ENCODE measurements around the gene KCNH8. TPM values are rescaled to one million over a fixed set of nuclear protein-coding genes. Genes with fewer than 3 reads are reported as not detected.

The KCNH8 gene
- total RNA-seq, 2 experiments from 2014 or later, result not detected

GRCh38 chr3:19348500-19348899, 200.2 kb downstream of the KCNH8 start:
- no peak overlapping the region for H3K4me3 Mint-ChIP-seq
- H3K27ac Mint-ChIP-seq, result no peak overlapping the region
- ChIA-PET CTCF (interaction anchor here (0.6 to 3.3 kb wide), 9 partner anchors 8 to 522 kb away, joined by 3 to 41 read pairs (median 4); no protein-coding TSS in a partner anchor), POLR2A (no interaction called here)
- intact Hi-C loops (cut with micrococcal nuclease), result loop anchor here (2.0 to 5.0 kb wide), 3 partner anchors 194 to 518 kb away; no protein-coding TSS in a partner anchor
- H3K36me3 Mint-ChIP-seq, result no peaks in the 10 kb centered on the region
- no peaks in the 10 kb centered on the region for H3K27me3 Mint-ChIP-seq
- DNase-seq, result no peak
- H3K4me1 Mint-ChIP-seq (ENCODE audit: low read depth), result no peaks in the 10 kb centered on the region
- no peaks in the 10 kb centered on the region for H3K9me3 Mint-ChIP-seq

GRCh38 chr3:19348941-19349564, 200.7 kb downstream of the KCNH8 start:
- H3K9me3 Mint-ChIP-seq, result no peaks in the 10 kb centered on the region
- H3K27ac Mint-ChIP-seq, result no peak overlapping the region
- CTCF ChIA-PET, result interaction anchor here (0.6 to 3.3 kb wide), 11 partner anchors 8 to 522 kb away, joined by 3 to 41 read pairs (median 4); no protein-coding TSS in a partner anchor
- POLR2A ChIA-PET, result no interaction called here
- intact Hi-C loops (cut with micrococcal nuclease), result loop anchor here (2.0 to 5.0 kb wide), 3 partner anchors 194 to 518 kb away; no protein-coding TSS in a partner anchor
- H3K27me3 Mint-ChIP-seq, result no peaks in the 10 kb centered on the region
- no peak overlapping the region for H3K4me3 Mint-ChIP-seq
- no peaks in the 10 kb centered on the region for H3K4me1 Mint-ChIP-seq (ENCODE audit: low read depth)
- no peak for DNase-seq
- no peaks in the 10 kb centered on the region for H3K36me3 Mint-ChIP-seq

- H3K27ac Mint-ChIP-seq, result no peak overlapping the region
- ChIA-PET POLR2A (no interaction called here), CTCF (no interaction called here)
- H3K4me3 Mint-ChIP-seq, result no peak overlapping the region
- H3K36me3 Mint-ChIP-seq, result no peaks in the 10 kb centered on the region
- no peak for DNase-seq
- no peaks in the 10 kb centered on the region for H3K27me3 Mint-ChIP-seq
- no peaks in the 10 kb centered on the region for H3K9me3 Mint-ChIP-seq
- intact Hi-C loops (cut with micrococcal nuclease), result no loop called here
- no peaks in the 10 kb centered on the region for H3K4me1 Mint-ChIP-seq (ENCODE audit: low read depth)
These were observed 209.6 kb downstream of the KCNH8 start for GRCh38 chr3:19357947-19358346.

GRCh38 chr3:19363071-19363470, 214.8 kb downstream of the KCNH8 start:
- no peaks in the 10 kb centered on the region for H3K4me1 Mint-ChIP-seq (ENCODE audit: low read depth)
- intact Hi-C loops (cut with micrococcal nuclease), result no loop called here
- no peaks in the 10 kb centered on the region for H3K9me3 Mint-ChIP-seq
- H3K27ac Mint-ChIP-seq, result no peak overlapping the region
- H3K4me3 Mint-ChIP-seq, result no peak overlapping the region
- H3K36me3 Mint-ChIP-seq, result no peaks in the 10 kb centered on the region
- POLR2A ChIA-PET, result no interaction called here
- CTCF ChIA-PET, result interaction anchor here (1.4 kb wide), 1 partner anchor 14 kb away, joined by 5 read pairs; no protein-coding TSS in a partner anchor
- DNase-seq, result no peak
- H3K27me3 Mint-ChIP-seq, result no peaks in the 10 kb centered on the region

- intact Hi-C loops (cut with micrococcal nuclease), result no loop called here
- Mint-ChIP-seq H3K27ac (no peak overlapping the region), H3K4me3 (no peak overlapping the region), H3K4me1 (ENCODE audit: low read depth) (no peaks in the 10 kb centered on the region), H3K36me3 (no peaks in the 10 kb centered on the region), H3K9me3 (no peaks in the 10 kb centered on the region), H3K27me3 (no peaks in the 10 kb centered on the region)
- ChIA-PET POLR2A (no interaction called here), CTCF (interaction anchor here (1.2 kb wide), 1 partner anchor 15 kb away, joined by 4 read pairs; no protein-coding TSS in a partner anchor)
- no peak for DNase-seq
These were observed 215.8 kb downstream of the KCNH8 start for GRCh38 chr3:19364148-19364547.

- Mint-ChIP-seq H3K36me3 (no peaks in the 10 kb centered on the region), H3K4me3 (no peak overlapping the region), H3K4me1 (ENCODE audit: low read depth) (no peaks in the 10 kb centered on the region), H3K27ac (no peak overlapping the region), H3K9me3 (no peaks in the 10 kb centered on the region), H3K27me3 (no peaks in the 10 kb centered on the region)
- ChIA-PET POLR2A (no interaction called here), CTCF (no interaction called here)
- intact Hi-C loops (cut with micrococcal nuclease), result no loop called here
- DNase-seq, result no peak
These were observed 217.2 kb downstream of the KCNH8 start for GRCh38 chr3:19365471-19365870.

- no peak overlapping the region for H3K4me3 Mint-ChIP-seq
- no peaks in the 10 kb centered on the region for H3K27me3 Mint-ChIP-seq
- H3K4me1 Mint-ChIP-seq (ENCODE audit: low read depth), result no peaks in the 10 kb centered on the region
- no peak overlapping the region for H3K27ac Mint-ChIP-seq
- ChIA-PET POLR2A (no interaction called here), CTCF (no interaction called here)
- DNase-seq, result no peak
- intact Hi-C loops (cut with micrococcal nuclease), result no loop called here
- no peaks in the 10 kb centered on the region for H3K36me3 Mint-ChIP-seq
- peaks cover 2% of the 10 kb centered on the region for H3K9me3 Mint-ChIP-seq
These were observed 236.6 kb downstream of the KCNH8 start for GRCh38 chr3:19384868-19385267.

GRCh38 chr3:19392150-19392549, 243.8 kb downstream of the KCNH8 start:
- Mint-ChIP-seq H3K4me3 (no peak overlapping the region), H3K27me3 (no peaks in the 10 kb centered on the region), H3K27ac (no peak overlapping the region), H3K9me3 (no peaks in the 10 kb centered on the region), H3K4me1 (ENCODE audit: low read depth) (no peaks in the 10 kb centered on the region), H3K36me3 (no peaks in the 10 kb centered on the region)
- ChIA-PET POLR2A (no interaction called here), CTCF (no interaction called here)
- no peak for DNase-seq
- intact Hi-C loops (cut with micrococcal nuclease), result no loop called here

- intact Hi-C loops (cut with micrococcal nuclease), result no loop called here
- no peaks in the 10 kb centered on the region for H3K4me1 Mint-ChIP-seq (ENCODE audit: low read depth)
- no peaks in the 10 kb centered on the region for H3K27me3 Mint-ChIP-seq
- ChIA-PET POLR2A (no interaction called here), CTCF (no interaction called here)
- no peak overlapping the region for H3K27ac Mint-ChIP-seq
- no peaks in the 10 kb centered on the region for H3K36me3 Mint-ChIP-seq
- no peak overlapping the region for H3K4me3 Mint-ChIP-seq
- no peak for DNase-seq
- H3K9me3 Mint-ChIP-seq, result no peaks in the 10 kb centered on the region
These were observed 246.6 kb downstream of the KCNH8 start for GRCh38 chr3:19394946-19395345.

GRCh38 chr3:19396726-19397125, 248.4 kb downstream of the KCNH8 start:
- no peak overlapping the region for H3K4me3 Mint-ChIP-seq
- DNase-seq, result no peak
- no peaks in the 10 kb centered on the region for H3K36me3 Mint-ChIP-seq
- intact Hi-C loops (cut with micrococcal nuclease), result no loop called here
- POLR2A ChIA-PET, result no interaction called here
- H3K27ac Mint-ChIP-seq, result no peak overlapping the region
- H3K27me3 Mint-ChIP-seq, result no peaks in the 10 kb centered on the region
- H3K4me1 Mint-ChIP-seq (ENCODE audit: low read depth), result no peaks in the 10 kb centered on the region
- no peaks in the 10 kb centered on the region for H3K9me3 Mint-ChIP-seq
- CTCF ChIA-PET, result no interaction called here

GRCh38 chr3:19399356-19399755, 251.0 kb downstream of the KCNH8 start:
- Mint-ChIP-seq H3K27ac (no peak overlapping the region), H3K36me3 (no peaks in the 10 kb centered on the region), H3K4me1 (ENCODE audit: low read depth) (no peaks in the 10 kb centered on the region), H3K4me3 (no peak overlapping the region), H3K9me3 (no peaks in the 10 kb centered on the region), H3K27me3 (no peaks in the 10 kb centered on the region)
- DNase-seq, result no peak
- intact Hi-C loops (cut with micrococcal nuclease), result no loop called here
- ChIA-PET POLR2A (no interaction called here), CTCF (no interaction called here)

GRCh38 chr3:19399836-19400235, 251.5 kb downstream of the KCNH8 start:
- no peaks in the 10 kb centered on the region for H3K27me3 Mint-ChIP-seq
- no peak for DNase-seq
- no peak overlapping the region for H3K27ac Mint-ChIP-seq
- POLR2A ChIA-PET, result no interaction called here
- intact Hi-C loops (cut with micrococcal nuclease), result no loop called here
- H3K36me3 Mint-ChIP-seq, result no peaks in the 10 kb centered on the region
- no peaks in the 10 kb centered on the region for H3K4me1 Mint-ChIP-seq (ENCODE audit: low read depth)
- H3K4me3 Mint-ChIP-seq, result no peak overlapping the region
- CTCF ChIA-PET, result no interaction called here
- no peaks in the 10 kb centered on the region for H3K9me3 Mint-ChIP-seq

GRCh38 chr3:19420159-19420558, 271.8 kb downstream of the KCNH8 start:
- Mint-ChIP-seq H3K9me3 (no peaks in the 10 kb centered on the region), H3K4me3 (no peak overlapping the region), H3K4me1 (ENCODE audit: low read depth) (no peaks in the 10 kb centered on the region), H3K27ac (no peak overlapping the region), H3K36me3 (no peaks in the 10 kb centered on the region), H3K27me3 (no peaks in the 10 kb centered on the region)
- ChIA-PET CTCF (no interaction called here), POLR2A (no interaction called here)
- DNase-seq, result no peak
- intact Hi-C loops (cut with micrococcal nuclease), result no loop called here

All from activated CD4-positive, alpha-beta memory T cell treated with anti-CD3 and anti-CD28 coated beads for 36 hours (primary cell).